Stimulated activated naive CD8-positive, alpha-beta T cell treated with anti-CD3 and anti-CD28 coated beads, Interleukin-15, amount 100 ng/mL, for 72 hours (primary cell): Measurements from ENCODE around the gene SUN1.
"Not testable (repeated sequence)": the region's sequence is repeated elsewhere in the genome, so short reads cannot be mapped to it uniquely, and the experiment has no call there.

ENCODE experiments used
- ATAC-seq: fragments of 150-1000 bp; cut with Tn5 transposase; 2 replicates; pipeline ENCODE4 v1.10.0; 2021; ENCODE audit warnings: mild to moderate bottlenecking, moderate library complexity
- DNase-seq, 2 donors: peaks; one replicate each; pipeline ENCODE4 v3.0.0; 2021 to 2022
- H3K27ac Mint-ChIP-seq, 2 donors: one replicate each; pipeline ENCODE4 v1.8.0; 2022; ENCODE audit warnings: mild to moderate bottlenecking in 2 of 2, mixed read lengths in 2 of 2, moderate library complexity in 2 of 2
- H3K27me3 Mint-ChIP-seq: one replicate; pipeline ENCODE4 v1.8.0; 2022; ENCODE audit warnings: mixed read lengths
- H3K4me1 Mint-ChIP-seq: one replicate; pipeline ENCODE4 v1.8.0; 2022; ENCODE audit warnings: mild to moderate bottlenecking, mixed read lengths
- H3K4me3 Mint-ChIP-seq, 2 donors: one replicate each; pipeline ENCODE4 v1.8.0; 2022; ENCODE audit warnings: mild to moderate bottlenecking in 2 of 2, mixed read lengths in 2 of 2, moderate library complexity in 1 of 2
- H3K9me3 Mint-ChIP-seq, 2 donors: one replicate each; pipeline ENCODE4 v1.8.0; 2022; ENCODE audit warnings: mixed read lengths in 2 of 2

SUN1 gene

DNA sequence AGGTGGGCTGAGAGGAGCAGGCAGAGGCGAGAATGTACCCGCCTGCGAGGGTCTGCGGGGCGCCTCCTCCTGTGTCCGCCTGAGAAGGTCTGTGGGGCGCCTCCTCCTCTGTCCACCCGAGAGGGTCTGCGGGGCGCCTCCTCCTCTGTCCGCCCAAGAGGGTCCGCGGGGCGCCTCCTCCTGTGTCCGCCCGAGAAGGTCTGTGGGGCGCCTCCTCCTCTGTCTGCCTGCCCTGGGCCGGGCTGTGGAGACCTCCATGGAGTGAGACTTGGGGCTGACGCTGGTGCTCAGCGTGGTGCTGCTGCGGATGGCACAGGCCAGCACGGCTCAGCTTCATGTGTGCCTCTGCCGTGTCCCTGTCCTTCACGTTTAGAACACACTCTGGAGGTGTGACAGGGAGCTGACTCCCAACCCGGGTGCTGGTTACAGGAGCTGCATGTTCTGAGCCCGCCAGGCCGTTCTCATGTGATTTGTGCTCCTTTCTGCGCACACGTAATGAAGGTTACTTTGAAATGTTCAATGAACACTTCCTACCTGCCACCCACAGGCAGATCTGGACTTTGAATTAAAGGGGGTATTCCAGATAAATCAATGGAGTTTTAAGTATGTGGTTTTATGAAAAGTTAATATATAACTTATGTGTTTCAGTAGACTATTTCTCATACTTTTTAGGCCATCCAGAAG lies 23.6 kb downstream of the SUN1 start:
- Mint-ChIP-seq H3K4me1 (no peaks in the 10 kb centered on the region), H3K27me3 (no peaks in the 10 kb centered on the region), H3K9me3 (no peaks in the 10 kb centered on the region), H3K4me3 (no peak overlapping the region), H3K27ac (peak overlapping the region in 1 of 2 donors; percentile 12)
- DNase-seq, result no peak
- no peak for ATAC-seq

DNA sequence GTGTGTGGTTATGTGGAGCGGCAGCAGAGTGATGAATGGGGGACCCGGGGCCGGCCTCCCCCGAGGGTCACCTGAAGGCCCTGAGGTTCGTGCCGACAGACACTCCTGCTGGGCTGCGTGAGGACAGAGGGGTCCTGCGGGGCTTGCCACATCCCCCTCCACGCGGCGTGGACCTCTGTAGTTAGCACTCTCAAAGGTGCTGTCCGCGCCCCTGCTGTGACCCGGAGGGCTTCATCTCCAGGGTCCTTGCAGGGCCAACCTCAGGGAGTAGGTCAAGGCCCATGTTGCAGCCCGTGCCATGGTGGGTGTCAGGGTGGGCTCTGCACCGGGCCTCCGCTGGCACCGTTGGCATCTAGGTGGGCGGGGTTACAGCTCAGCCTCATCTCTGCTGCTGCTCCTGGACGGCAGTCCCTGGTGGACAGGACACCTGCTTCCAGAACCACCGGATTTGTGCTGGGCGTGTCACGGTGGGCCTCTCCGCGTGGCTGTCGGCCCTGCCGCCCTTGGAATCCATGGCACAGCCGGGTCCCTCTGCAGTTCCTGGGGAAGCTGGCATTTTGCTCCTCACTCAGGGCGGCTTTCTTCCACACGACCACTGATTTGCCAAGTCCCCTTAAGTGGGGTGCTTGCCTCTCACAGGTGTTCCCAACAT lies 24.3 kb downstream of the SUN1 start:
- no peaks in the 10 kb centered on the region for H3K27me3 Mint-ChIP-seq
- H3K9me3 Mint-ChIP-seq, result no peaks in the 10 kb centered on the region
- ATAC-seq, result no peak
- H3K27ac Mint-ChIP-seq, result peak overlapping the region in 1 of 2 donors; percentile 12
- no peak for DNase-seq
- H3K4me1 Mint-ChIP-seq, result no peaks in the 10 kb centered on the region
- H3K4me3 Mint-ChIP-seq, result no peak overlapping the region

DNA sequence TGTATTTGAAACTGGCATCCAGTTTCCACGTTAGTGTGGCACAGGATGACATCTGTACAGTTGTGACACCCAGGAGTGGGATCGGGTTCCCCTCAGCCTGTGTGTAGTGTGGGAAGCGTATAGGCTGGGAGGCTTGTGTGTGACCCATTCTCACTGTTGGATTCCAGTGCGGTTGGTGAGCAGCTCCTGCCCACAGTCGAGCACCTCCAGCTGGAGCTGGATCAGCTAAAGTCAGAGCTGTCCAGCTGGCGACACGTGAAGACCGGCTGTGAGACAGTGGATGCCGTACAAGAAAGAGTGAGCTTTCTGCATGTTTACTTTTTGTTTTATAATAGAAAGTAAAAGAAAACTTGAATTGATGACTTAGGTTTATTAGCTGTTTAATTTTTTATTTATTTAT lies 25.4 kb downstream of the SUN1 start:
- Mint-ChIP-seq H3K27ac (peak overlapping the region in 1 of 2 donors; percentile 71), H3K4me1 (no peaks in the 10 kb centered on the region), H3K4me3 (no peak overlapping the region), H3K27me3 (no peaks in the 10 kb centered on the region), H3K9me3 (no peaks in the 10 kb centered on the region)
- DNase-seq (no peak), ATAC-seq (no peak)

DNA sequence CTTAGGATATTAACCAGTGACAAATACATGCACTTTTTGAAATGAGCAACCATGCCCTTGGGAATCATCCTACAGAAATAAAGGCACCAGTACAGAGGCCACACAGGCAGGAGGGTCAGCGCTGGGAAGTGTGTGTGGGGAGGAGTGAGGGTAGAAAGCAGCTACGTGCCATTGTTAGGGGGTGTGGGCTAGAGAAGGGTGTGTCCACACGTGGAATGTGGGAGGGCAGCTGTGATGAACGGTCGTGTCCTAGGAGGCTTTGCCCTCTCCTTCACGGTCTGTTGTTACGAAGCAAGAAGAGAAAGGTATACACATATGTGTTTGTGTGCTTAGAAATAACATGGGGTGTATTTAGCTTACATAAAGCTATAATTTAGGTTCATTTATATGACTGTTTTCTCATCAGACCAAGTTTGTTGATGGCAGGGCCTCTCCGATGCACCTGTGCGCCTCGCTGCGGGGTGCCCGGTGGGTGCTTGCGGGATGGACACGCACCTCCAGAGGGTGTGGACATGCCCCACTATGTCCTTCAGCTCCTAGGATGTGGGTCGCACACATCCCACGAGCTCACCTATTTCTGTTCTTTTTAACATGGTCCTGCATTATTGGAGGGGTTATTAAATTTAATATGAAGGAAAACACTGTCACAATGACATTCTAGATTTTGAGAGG lies 27.2 kb downstream of the SUN1 start:
- no peaks in the 10 kb centered on the region for H3K4me1 Mint-ChIP-seq
- H3K27me3 Mint-ChIP-seq, result no peaks in the 10 kb centered on the region
- H3K4me3 Mint-ChIP-seq, result no peak overlapping the region
- ATAC-seq (no peak), DNase-seq (no peak)
- H3K9me3 Mint-ChIP-seq, result no peaks in the 10 kb centered on the region
- H3K27ac Mint-ChIP-seq, result peak overlapping the region in 1 of 2 donors; percentile 50

DNA sequence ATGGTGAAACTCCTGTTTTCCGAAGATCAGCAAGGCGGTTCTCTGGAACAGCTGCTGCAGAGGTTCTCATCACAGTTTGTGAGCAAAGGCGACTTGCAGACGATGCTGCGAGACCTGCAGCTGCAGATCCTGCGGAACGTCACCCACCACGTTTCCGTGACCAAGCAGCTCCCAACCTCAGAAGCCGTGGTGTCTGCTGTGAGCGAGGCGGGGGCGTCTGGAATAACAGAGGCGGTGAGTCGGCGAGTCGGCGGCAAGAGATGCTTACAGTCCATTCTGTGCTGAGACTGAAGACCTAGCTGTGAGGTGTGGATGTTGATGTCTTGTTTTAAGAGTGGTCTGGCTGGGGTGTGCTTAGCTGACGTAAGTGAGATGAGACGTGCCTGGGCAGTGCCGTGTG lies 27.9 kb downstream of the SUN1 start:
- Mint-ChIP-seq H3K9me3 (no peaks in the 10 kb centered on the region), H3K27ac (no peak overlapping the region)
- ATAC-seq, result no peak

DNA sequence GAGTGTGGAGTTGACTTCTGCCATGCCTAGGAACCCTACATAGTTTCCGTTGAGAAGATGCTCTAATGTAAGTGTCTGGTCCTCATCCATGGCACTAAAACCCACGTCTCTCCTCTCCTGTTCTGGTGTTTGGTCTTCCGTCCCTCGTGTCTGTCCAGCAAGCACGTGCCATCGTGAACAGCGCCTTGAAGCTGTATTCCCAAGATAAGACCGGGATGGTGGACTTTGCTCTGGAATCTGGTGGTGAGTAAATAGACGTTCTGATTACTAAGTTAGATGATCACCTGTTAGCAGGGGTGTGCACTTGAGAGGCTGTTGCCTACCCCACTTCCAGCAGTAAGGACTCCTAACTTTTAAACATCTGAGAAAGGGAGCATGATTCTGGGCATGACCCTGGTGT lies 28.9 kb downstream of the SUN1 start:
- ATAC-seq (no peak), DNase-seq (no peak)
- Mint-ChIP-seq H3K27me3 (no peaks in the 10 kb centered on the region), H3K9me3 (no peaks in the 10 kb centered on the region), H3K4me3 (no peak overlapping the region), H3K27ac (no peak overlapping the region), H3K4me1 (no peaks in the 10 kb centered on the region)

More for the DNA sequence above, 27.9 kb downstream of the SUN1 start:
- no peak for DNase-seq
- Mint-ChIP-seq H3K27me3 (no peaks in the 10 kb centered on the region), H3K4me3 (no peak overlapping the region), H3K4me1 (no peaks in the 10 kb centered on the region)

DNA sequence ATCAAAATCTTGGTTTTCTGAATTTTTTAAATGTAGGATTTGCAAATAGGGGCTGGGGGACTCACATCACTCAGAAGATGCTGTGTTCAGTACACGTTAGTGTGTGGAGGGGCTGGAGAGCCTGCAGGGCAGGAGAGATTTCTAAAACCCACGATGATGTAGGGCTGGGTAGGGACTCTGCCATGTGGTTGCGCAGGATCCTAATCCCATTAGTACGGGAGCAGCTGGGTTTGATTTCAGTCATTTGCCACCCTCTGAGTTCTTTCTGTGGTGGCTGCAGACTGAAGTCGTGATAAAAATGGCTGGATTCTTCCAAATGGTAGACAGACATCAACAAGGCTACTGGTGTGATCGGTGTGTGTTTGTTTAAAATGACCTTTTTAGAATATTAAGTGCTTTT lies 29.9 kb downstream of the SUN1 start:
- H3K4me3 Mint-ChIP-seq, result no peak overlapping the region
- no peaks in the 10 kb centered on the region for H3K9me3 Mint-ChIP-seq
- H3K27ac Mint-ChIP-seq, result peak overlapping the region; percentile 13 to 20
- no peak for ATAC-seq
- no peak for DNase-seq
- H3K27me3 Mint-ChIP-seq, result no peaks in the 10 kb centered on the region
- no peaks in the 10 kb centered on the region for H3K4me1 Mint-ChIP-seq

DNA sequence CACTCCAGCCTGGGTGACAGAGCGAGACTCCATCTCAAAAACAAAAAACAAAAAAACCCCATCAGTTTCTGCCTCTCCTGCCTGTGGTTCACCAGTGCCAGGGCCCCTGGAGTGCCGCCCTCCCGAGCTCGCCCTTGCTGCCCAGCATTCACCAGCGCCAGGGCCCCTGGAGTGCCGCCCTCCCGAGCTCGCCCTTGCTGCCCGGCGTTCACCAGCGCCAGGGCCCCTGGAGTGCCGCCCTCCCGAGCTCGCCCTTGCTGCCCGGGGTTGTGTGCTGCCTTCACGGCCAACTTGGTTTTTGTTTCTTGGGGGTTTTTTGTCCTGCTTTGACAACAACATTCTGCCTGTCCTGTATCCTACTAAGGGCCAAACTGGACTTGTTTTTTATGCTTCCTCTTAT lies 30.8 kb downstream of the SUN1 start:
- Mint-ChIP-seq H3K4me3 (no peak overlapping the region), H3K4me1 (peaks cover 1% of the 10 kb centered on the region), H3K27ac (no peak overlapping the region), H3K9me3 (no peaks in the 10 kb centered on the region), H3K27me3 (no peaks in the 10 kb centered on the region)
- DNase-seq, result no peak
- no peak for ATAC-seq

DNA sequence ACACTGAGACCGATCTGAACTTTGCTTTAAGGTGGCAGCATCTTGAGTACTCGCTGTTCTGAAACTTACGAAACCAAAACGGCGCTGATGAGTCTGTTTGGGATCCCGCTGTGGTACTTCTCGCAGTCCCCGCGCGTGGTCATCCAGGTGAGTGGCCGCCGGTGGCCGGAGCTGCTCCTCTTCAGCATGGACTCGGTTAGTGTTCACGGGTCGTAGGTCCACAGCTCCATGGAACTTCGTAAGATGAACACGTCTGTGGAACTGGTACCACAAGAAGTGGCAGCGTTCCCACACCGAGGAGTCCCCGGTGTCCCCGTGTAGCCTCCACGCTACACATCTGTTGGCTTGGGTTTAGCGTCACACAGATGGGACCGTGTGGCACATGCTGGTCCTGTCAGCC lies 33.6 kb downstream of the SUN1 start:
- ATAC-seq, result no peak
- H3K4me1 Mint-ChIP-seq, result peaks cover 13% of the 10 kb centered on the region
- no peaks in the 10 kb centered on the region for H3K9me3 Mint-ChIP-seq

DNA sequence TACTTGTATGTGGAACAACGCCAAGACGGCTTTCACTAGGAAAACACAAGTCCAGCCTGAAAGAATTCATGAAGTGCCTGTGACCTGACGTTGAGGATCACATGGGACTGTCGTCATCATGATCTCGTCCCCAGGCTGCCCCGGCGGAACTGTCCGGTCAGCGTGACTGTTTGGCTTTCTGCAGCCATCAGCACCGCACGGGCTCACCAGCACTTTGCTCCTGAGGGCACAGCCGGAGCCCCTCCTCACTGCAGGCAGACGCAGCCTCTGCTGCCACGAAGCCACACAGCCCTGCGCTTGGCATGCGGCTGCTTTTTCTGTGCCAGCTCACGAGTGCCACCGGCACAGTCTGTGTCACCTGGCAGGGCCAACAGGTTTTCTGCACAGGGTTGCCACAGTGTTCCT lies 34.7 kb downstream of the SUN1 start:
- peaks cover 13% of the 10 kb centered on the region for H3K4me1 Mint-ChIP-seq
- ATAC-seq (no peak), DNase-seq (no peak)
- H3K9me3 Mint-ChIP-seq, result no peaks in the 10 kb centered on the region
- no peaks in the 10 kb centered on the region for H3K27me3 Mint-ChIP-seq
- peak overlapping the region in 1 of 2 donors; percentile 40 for H3K27ac Mint-ChIP-seq
- H3K4me3 Mint-ChIP-seq, result no peak overlapping the region

More for the DNA sequence above, 33.6 kb downstream of the SUN1 start:
- H3K27me3 Mint-ChIP-seq, result no peaks in the 10 kb centered on the region
- no peak overlapping the region for H3K27ac Mint-ChIP-seq
- DNase-seq, result no peak
- no peak overlapping the region for H3K4me3 Mint-ChIP-seq

DNA sequence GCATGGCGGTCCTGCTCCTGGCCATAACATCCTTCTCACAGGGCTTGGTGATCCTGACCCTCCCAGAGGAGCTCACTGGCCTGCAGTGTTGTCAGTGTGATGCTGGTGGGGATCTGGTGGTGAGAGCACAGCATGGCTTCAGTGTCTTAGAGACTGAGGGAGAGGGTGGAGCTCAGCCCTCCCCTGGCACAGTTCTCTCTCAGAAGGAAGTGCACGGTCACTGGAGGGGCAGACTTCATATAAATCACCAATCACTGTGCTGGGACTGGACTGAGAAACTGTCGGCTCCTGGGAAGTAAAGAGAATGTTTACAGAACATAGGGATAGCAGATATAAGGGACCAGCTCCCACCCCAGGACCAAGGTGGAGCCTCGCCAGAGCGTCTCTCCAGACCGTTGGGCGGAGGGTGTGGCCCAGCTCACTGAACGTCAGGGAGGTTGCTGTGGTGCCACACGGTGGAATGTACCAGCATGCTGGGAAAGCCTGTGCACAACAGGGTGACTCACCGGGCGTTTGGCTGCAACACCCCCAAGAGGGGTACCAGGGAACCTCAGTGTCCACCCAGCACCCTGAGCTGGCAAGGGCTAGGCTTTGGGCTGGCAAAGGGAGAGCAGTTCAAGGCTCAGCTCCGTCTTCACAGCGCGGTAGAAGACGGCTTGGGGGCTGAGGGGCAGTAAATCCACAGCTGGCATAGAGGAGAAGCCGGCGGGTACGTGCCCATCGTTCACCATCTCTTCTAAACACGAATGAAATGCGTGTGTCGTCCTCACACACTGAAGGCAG lies 35.3 kb downstream of the SUN1 start:
- no peaks in the 10 kb centered on the region for H3K9me3 Mint-ChIP-seq
- H3K4me1 Mint-ChIP-seq, result peaks cover 13% of the 10 kb centered on the region
- DNase-seq, result no peak
- ATAC-seq, result no peak
- H3K27ac Mint-ChIP-seq, result no peak overlapping the region
- H3K27me3 Mint-ChIP-seq, result no peaks in the 10 kb centered on the region
- H3K4me3 Mint-ChIP-seq, result no peak overlapping the region

DNA sequence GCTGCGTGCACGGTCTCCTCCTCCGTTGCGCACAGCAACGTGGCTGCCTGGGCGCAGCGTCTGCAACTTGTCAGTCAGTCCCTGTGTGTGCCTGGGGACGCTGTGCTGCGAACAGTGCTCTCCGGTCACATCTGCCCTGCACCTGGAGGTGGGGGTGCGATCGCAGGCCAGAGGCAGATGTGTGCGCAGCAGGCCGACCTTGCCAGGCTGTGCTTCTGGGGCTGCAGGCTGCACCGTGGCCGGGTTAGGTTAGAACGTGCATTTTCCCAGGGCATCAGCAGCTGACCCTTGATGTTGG lies 35.9 kb downstream of the SUN1 start:
- DNase-seq (no peak), ATAC-seq (no peak)
- Mint-ChIP-seq H3K27ac (no peak overlapping the region), H3K27me3 (no peaks in the 10 kb centered on the region), H3K4me3 (no peak overlapping the region), H3K4me1 (peaks cover 15% of the 10 kb centered on the region), H3K9me3 (no peaks in the 10 kb centered on the region)

DNA sequence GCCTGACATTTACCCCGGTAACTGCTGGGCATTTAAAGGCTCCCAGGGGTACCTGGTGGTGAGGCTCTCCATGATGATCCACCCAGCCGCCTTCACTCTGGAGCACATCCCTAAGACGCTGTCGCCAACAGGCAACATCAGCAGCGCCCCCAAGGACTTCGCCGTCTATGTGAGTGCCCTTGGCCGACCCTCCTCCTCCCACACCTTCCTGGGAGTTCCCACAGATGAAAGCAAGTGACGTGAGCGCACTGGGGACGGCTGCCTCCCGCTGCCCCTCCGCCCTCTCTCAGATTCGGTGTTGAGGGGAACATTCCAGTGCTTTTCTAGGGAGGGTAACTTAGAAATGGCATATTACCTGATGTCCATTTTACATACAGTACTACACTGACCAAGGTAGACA lies 37.1 kb downstream of the SUN1 start:
- Mint-ChIP-seq H3K27ac (peak overlapping the region; percentile 54 to 78), H3K4me1 (peaks cover 25% of the 10 kb centered on the region), H3K27me3 (no peaks in the 10 kb centered on the region), H3K9me3 (no peaks in the 10 kb centered on the region), H3K4me3 (no peak overlapping the region)
- DNase-seq (no peak), ATAC-seq (no peak)

DNA sequence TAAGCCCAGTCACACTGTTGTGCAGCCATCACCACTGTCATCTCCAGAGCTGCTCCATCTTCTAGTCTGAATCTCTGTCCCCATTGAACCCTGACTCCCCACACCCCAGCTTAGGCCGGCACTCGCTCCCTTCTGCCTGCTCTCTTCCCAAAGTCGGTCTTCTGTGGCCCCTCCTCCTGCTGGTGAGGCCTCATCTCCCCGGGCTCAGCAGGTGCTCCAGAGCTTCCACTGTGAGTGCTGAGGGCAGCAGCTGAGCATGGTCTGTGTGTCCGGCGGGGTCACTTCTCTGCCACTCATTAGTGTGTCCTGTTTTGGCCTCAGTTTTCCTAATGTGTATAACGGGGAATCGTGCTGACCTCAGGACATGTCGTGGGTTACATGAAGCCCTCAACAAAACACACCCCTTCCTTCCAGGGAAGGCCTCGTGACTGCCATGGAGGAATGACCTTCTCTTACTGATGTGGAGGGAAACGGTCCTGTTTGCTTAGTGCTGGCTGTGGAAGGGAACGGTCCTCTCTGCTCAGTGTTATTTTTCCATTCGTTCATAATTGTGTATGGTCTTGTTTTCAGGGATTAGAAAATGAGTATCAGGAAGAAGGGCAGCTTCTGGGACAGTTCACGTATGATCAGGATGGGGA lies 39.7 kb downstream of the SUN1 start:
- Mint-ChIP-seq H3K27ac (no peak overlapping the region), H3K4me3 (no peak overlapping the region)
- no peak for ATAC-seq

DNA sequence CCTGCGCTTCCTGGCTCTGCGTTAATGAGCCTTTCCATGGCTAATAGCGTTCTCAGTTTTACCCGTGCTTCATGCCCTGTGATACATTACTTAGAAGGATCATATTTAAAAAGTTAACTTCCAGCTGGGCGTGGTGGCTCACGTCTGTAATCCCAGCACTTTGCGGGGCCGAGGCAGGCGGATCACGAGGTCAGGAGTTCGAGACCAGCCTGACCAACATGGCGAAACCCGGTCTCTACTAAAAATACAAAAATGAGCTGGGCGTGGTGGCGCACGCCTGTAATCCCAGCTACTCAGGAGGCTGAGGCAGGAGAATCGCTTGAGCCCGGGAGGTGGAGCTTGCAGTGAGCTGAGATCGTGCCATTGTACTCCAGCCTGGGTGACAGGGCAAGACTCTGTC lies 40.4 kb downstream of the SUN1 start:
- not testable (repeated sequence) for H3K9me3 Mint-ChIP-seq, DNase-seq, H3K27me3 Mint-ChIP-seq, ATAC-seq, H3K4me3 Mint-ChIP-seq
- peak overlapping the region in 1 of 2 donors; percentile 16 for H3K27ac Mint-ChIP-seq
- peaks cover 25% of the 10 kb centered on the region for H3K4me1 Mint-ChIP-seq

More for the DNA sequence above, 39.7 kb downstream of the SUN1 start:
- no peak for DNase-seq
- Mint-ChIP-seq H3K27me3 (no peaks in the 10 kb centered on the region), H3K9me3 (no peaks in the 10 kb centered on the region), H3K4me1 (peaks cover 25% of the 10 kb centered on the region)
